Hematopoietic multipotent progenitor cell treated with erythropoietin and hydrocortisone succinate and interleukin-3 and kit ligand, for 17 days (in vitro differentiated cells): ENCODE measurements around the gene CXCL8.
"Not testable (repeated sequence)": the region's sequence is repeated elsewhere in the genome, so short reads cannot be mapped to it uniquely, and the experiment has no call there.

Experiments used
- DNase-seq: peaks from one replicate; pipeline ENCODE4 v3.0.0-alpha.2; 2015; ENCODE audit warnings: low spot score

Gene CXCL8

GRCh38 chr4:73740353-73740778 is at the start of gene CXCL8:
CXCL8 (plus strand) TSS chr4:73740569; CDS start chr4:73740659, 90 bp downstream.
- no peak for DNase-seq

GRCh38 chr4:73691201-73691600 is 49.2 kb upstream of the CXCL8 start:
- not testable (repeated sequence) for DNase-seq

DNA sequence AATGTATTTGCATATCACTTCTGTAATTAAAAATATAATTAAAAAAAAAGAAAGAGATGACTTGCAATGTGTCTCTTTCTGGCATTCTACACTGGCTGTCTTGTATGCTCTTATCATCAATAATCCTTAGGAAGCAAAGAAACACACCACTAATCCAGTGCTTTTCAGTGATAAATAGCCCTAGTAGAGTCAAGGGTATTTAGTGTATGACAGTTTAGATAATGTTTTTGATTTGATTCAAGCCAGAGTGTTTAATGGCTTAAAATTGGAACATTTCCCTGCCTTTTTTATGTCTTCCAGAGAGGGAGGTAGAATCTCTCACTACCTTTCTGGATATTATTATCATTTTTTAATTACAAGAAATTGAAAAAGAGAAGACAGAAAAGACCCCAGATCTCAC is 48.6 kb upstream of the CXCL8 start:
- no peak for DNase-seq

DNA sequence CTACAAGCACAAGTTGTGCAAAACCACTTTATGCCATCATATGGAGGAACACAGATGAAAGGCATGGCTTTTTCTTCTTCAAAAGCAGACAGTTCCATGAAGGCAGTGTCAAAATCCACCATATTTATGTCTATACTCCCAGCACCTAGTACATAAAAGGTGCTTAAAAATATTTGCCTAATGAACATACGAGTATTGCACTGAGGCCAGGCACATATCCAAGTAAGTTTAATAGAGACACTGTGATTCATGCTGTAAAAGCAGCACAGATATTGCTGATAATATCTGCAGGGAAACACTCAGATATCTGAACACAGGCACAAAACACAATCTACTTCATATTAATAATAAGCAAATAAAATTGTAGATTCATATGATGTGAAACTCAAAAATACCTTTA is 48.1 kb upstream of the CXCL8 start:
- no peak for DNase-seq

DNA sequence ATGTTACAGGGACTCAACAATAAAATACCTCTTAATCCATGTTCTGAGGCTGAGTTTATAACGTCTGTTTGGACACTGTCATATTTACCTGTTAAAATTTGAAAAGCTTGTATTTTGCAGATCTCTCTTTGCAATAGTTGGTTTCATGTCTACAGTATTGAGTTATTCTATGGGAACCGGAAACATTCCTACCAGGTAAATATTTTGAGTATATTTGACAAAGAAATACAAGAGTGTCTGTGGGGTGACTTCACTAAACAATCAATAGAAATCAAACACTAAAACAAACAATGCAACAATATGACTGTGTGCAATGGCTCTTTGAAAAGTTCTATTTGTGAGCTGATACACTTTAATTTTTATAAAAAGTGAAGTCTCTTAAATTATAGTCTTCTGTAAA is 47.7 kb upstream of the CXCL8 start:
- no peak for DNase-seq

DNA sequence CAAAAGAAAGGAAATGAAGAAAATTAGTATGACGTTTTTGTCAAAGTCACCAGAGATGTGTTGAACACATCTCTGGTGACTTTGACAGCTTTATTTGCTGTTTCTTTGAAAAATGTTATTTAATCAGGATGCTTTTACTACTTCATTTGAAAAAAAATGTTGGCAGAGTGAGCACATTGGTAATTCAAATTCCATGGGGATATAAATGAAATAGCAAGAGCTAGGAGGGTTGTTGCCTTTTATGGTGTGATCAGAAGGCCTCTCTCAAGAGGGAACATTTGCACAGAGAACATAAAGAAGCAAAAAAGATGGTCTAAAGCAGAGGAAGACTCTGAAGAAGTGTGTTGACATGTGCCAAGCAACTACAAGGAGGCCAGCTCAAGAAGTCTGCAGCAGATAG is 46.6 kb upstream of the CXCL8 start:
- no peak for DNase-seq

- no peak for DNase-seq
These were observed 42.2 kb upstream of the CXCL8 start for GRCh38 chr4:73698217-73698616.

DNA sequence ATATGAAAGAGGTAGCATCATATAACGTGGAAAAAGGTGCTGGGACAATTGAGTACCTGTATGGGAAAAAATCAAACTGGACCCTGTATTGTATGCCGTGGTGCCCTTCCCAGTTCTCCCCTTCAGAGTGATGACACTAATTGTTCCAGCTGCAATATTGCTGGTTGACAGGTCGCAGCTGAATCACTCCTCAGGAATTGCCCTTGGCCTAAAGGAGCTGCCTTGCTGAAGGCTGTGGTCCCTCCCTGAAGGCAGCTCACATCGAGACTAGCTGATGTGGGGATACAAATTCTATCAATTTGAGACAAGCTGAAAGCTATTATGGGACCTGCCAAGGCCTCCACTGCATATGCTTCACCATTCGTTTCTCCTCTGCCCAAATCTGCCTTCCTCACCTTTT is 39.3 kb upstream of the CXCL8 start:
- DNase-seq = no peak

GRCh38 chr4:73702796-73703287 is 37.5 kb upstream of the CXCL8 start:
- DNase-seq = no peak

- DNase-seq = no peak
These were observed 37.0 kb upstream of the CXCL8 start for GRCh38 chr4:73703320-73703719.

DNA sequence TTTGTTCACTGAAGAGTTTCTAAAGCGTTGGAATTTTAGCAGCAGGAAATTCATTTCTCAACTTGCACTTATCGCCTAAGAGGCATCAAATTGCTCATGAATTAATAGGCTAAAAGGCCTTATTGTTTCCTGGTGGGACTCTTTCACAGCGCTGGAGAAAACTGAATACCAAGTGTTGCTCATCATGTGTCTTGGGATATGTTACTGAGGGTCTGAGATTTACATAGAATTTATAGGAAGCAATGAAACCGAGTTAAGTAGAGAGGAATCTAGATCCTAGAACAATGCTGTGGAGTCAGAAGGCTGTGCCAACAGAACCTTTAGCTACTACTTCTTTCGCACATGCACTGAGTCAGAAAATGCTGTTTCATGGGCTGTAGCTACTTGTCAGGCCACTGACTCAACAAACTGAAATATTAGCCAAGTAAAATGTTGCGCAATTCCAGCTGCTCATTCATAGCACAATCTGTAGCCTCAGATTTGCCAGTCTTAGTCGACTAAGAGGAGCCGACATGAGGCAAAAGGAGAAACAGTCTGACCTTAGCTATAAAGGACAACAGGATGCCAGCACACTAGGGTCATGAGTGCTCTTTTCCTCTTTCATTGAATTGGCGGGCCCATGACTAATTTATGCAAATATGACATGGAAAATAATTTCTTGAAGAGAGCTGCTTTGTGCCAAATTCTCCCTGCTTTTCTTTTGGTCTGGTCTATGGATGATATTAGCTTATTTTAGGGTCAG is 35.9 kb upstream of the CXCL8 start:
- DNase-seq = peak; percentile 9

DNA sequence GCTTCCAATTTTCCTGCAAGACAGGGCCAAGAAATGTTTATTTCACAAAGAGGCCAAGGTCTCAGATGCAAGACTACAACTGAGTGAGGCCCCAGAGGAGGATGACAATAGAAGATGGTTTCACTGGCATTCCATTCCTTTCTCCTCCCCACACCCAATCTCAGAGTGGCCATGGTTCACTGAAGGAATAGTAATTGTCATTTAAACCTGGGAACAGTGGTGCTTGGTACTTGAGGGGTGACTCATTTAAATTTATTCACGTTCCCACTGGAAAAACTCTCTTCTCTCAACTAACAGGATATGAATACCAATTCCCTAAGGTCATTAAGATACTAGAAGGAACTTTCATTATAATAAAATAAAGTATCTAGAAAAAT is 35.3 kb upstream of the CXCL8 start:
- no peak for DNase-seq

- no peak for DNase-seq
These were observed 34.6 kb upstream of the CXCL8 start for GRCh38 chr4:73705721-73706120.

DNA sequence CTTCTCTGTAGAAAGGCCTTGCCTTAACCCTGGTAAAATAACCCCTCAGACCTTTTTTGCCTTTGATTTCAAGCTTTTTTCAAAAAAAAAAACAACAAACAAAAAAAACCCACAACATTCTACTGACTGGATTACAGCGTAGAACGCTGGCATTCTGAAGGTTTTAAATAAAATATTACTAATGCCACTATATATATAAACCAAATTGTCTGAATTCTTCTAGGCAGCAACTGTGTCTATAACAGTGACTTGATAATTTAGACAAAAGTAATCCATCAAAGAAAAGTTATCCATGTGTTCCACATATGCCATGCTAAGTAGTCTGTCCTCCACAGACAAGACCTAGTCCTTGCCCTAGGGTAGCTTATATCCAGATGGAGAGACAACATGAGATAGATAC is 33.6 kb upstream of the CXCL8 start:
- no peak for DNase-seq

DNA sequence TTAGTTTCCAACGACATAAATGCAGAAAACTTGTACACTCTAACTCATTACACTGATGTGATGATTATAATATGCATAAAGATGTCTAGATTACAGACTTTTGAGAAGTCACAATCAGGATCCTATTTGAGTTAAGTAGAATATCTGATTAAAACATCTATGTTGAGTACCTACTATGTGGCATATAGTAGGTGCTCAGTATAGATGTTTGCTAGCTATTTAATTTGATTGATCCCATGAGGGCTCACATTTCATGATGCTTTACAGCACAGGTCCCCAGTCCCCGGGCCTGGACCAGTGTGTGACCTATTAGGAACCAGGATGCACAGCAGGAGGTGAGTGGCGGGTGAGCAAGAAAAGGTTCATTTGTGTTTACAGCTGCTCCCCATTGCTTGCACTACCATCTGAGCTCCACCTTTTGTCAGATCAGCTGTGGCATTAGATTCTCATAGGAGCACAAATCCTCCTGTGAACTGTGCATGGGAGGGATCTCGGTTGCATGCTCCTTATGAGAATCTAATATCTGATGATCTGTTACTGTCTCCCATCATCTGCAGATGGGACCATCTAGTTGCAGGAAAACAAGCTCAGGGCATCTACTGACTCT is 33.0 kb upstream of the CXCL8 start:
- DNase-seq = no peak

DNA sequence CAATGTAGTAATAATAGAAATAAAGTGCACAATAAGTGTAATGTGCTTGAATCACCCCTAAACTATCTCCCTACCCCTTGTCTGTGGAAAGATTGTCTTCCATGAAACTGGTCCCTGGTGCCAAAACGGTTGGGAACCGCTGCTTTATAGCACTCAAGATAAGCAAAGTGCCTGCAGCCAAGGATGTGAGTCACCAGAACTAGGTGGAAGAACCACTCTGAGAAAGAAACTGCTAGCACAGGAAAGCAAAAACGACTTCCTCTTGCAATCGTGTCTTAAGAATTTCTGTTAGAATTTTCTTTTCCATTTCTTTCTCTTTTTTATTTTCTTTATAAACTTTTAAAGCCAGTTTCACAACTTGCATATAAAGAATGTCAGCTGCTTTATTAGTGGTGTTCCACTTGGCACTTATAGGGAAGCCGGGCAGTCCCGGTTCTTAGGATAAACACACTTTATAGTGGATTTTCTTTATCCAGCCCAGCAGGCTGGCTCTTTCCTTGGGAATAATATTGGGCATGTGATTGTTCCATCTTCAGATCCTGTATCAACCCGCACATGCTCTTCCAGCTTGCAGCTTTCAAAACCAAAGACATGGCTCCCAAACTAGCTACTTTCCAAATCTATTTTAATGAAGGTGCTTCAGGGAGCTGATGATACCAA is 32.3 kb upstream of the CXCL8 start:
- DNase-seq = no peak

DNA sequence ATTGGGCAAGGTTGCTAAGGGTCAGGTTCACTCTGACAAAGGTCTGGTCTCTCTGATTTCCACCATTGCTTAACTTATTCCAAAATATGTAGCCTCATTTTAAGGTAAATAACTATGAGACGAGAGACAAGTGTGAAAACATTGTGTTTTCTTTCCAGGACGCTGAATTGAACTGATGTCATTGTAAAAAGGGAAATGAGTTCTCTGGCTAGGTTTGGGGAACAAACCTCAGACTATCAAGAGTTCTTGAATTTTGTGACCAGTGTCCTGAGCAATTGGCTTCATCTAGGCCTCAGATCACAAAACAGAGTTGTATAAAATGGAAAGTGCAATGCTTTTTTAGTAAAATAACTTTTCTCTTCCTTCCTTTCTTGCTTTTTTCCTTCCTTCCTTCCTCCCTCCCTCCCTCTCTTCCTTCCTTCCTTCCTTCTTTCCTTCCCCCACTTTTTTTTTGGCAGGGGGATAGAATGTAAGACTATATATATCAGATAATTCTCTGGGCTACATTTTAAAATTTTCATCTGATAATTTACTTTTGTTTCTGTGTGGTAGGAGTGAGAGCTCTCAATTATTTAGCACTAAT is 30.8 kb upstream of the CXCL8 start:
- DNase-seq = no peak

DNA sequence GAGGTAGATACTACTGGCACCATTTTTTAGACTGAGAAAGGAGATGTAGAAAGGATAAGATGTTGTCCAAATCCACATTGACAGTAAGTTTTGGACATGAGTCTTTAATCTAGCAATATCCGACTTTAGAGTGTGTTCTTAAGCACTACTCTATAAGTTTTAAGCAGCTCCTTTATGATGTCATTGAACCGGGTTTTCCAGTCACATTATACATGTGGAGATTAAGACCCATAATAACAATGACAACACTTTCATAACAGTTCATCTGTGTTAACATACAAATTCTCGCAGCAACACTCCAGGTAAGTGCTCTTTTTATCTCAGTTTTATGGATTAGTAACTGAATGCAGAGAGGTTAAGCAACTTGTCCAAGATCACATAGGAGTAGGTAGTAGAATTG is 30.3 kb upstream of the CXCL8 start:
- no peak for DNase-seq

- no peak for DNase-seq
These were observed 28.4 kb upstream of the CXCL8 start for GRCh38 chr4:73711989-73712388.

DNA sequence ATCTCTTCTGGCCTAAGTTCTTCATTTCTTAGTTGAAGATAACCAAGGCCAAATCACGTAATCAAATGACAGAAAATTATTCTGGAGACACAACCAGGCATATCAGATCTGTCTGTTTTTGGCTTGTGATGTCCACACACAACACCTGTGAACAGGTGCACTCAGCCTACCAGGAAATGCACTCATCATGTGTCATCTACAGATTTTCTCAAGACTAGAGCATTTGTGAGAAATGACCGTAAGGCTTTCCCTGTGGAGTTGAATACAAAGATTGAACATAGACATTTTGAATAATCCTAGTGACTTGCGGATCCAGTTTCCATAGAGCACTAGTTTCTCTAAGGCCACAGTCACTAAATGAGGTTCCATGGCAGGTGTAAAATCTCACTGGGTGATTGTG is 26.7 kb upstream of the CXCL8 start:
- no peak for DNase-seq

DNA sequence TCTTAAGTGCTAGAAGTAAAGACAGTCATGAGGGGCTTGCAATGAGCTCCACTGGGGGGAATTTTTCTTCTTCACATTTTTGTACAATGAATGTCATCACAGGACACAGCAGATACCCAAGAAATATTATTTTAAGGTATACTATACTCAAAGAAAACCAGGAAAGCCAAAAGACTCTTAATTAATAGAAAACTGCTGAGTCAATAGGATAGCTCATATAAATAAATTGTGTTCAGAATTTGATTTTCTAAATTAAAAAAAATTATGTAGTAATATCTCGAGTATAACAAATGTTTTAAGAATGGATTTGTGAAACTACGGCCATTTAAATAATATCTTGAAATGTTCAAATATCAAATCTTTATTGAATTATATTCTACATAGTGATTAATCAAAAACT is 25.7 kb upstream of the CXCL8 start:
- DNase-seq = no peak

GRCh38 chr4:73715659-73716058 is 24.7 kb upstream of the CXCL8 start:
- DNase-seq = no peak
